Measurements from ENCODE around the gene CD2.

CD2 gene

GRCh38 chr1:116760996-116761665 lies 6.9 kb downstream of the CD2 start:
- peak overlapping the region; percentile 87 for H3K4me3 Mint-ChIP-seq
- H3K36me3 Mint-ChIP-seq (ENCODE audit: low read depth): peaks cover 94% of the 10 kb centered on the region
- H3K27ac Mint-ChIP-seq: peak overlapping the region; percentile 99
- H3K27me3 Mint-ChIP-seq (ENCODE audit: low read depth): no peaks in the 10 kb centered on the region
- peaks cover 60% of the 10 kb centered on the region for H3K4me1 Mint-ChIP-seq (ENCODE audit: low read depth)
- no peaks in the 10 kb centered on the region for H3K9me3 Mint-ChIP-seq

- peak overlapping the region; percentile 99 for H3K27ac Mint-ChIP-seq
- no peaks in the 10 kb centered on the region for H3K9me3 Mint-ChIP-seq
- H3K36me3 Mint-ChIP-seq (ENCODE audit: low read depth): peaks cover 94% of the 10 kb centered on the region
- H3K27me3 Mint-ChIP-seq (ENCODE audit: low read depth): no peaks in the 10 kb centered on the region
- H3K4me3 Mint-ChIP-seq: peak overlapping the region; percentile 87
- H3K4me1 Mint-ChIP-seq (ENCODE audit: low read depth): peaks cover 71% of the 10 kb centered on the region
These were observed 8.1 kb downstream of the CD2 start for GRCh38 chr1:116762281-116762680.

GRCh38 chr1:116762781-116763115 lies 8.5 kb downstream of the CD2 start:
- Mint-ChIP-seq H3K27me3 (ENCODE audit: low read depth) (no peaks in the 10 kb centered on the region), H3K4me1 (ENCODE audit: low read depth) (peaks cover 75% of the 10 kb centered on the region), H3K27ac (peak overlapping the region; percentile 99), H3K9me3 (no peaks in the 10 kb centered on the region), H3K4me3 (peak overlapping the region; percentile 87), H3K36me3 (ENCODE audit: low read depth) (peaks cover 95% of the 10 kb centered on the region)

GRCh38 chr1:116763116-116763786 lies 9.0 kb downstream of the CD2 start:
- Mint-ChIP-seq H3K9me3 (no peaks in the 10 kb centered on the region), H3K27ac (peak overlapping the region; percentile 99), H3K27me3 (ENCODE audit: low read depth) (no peaks in the 10 kb centered on the region), H3K4me1 (ENCODE audit: low read depth) (peaks cover 80% of the 10 kb centered on the region), H3K4me3 (peak overlapping the region; percentile 87), H3K36me3 (ENCODE audit: low read depth) (peaks cover 96% of the 10 kb centered on the region)

- Mint-ChIP-seq H3K27ac (peak overlapping the region; percentile 99), H3K36me3 (ENCODE audit: low read depth) (peaks cover 97% of the 10 kb centered on the region), H3K4me1 (ENCODE audit: low read depth) (peaks cover 86% of the 10 kb centered on the region), H3K4me3 (peak overlapping the region; percentile 87), H3K27me3 (ENCODE audit: low read depth) (no peaks in the 10 kb centered on the region), H3K9me3 (no peaks in the 10 kb centered on the region)
These were observed 9.7 kb downstream of the CD2 start for GRCh38 chr1:116763787-116764465.

GRCh38 chr1:116764466-116764898 lies 10.3 kb downstream of the CD2 start:
- Mint-ChIP-seq H3K9me3 (no peaks in the 10 kb centered on the region), H3K4me1 (ENCODE audit: low read depth) (peaks cover 87% of the 10 kb centered on the region), H3K36me3 (ENCODE audit: low read depth) (peaks cover 97% of the 10 kb centered on the region), H3K27me3 (ENCODE audit: low read depth) (no peaks in the 10 kb centered on the region), H3K4me3 (peak overlapping the region; percentile 87), H3K27ac (peak overlapping the region; percentile 99)

GRCh38 chr1:116764906-116765862 lies 11.0 kb downstream of the CD2 start:
- Mint-ChIP-seq H3K27ac (peak overlapping the region; percentile 99), H3K4me1 (ENCODE audit: low read depth) (peaks cover 88% of the 10 kb centered on the region), H3K27me3 (ENCODE audit: low read depth) (no peaks in the 10 kb centered on the region), H3K9me3 (no peaks in the 10 kb centered on the region), H3K4me3 (peak overlapping the region; percentile 87), H3K36me3 (ENCODE audit: low read depth) (peaks cover 94% of the 10 kb centered on the region)

GRCh38 chr1:116765962-116766361 lies 11.7 kb downstream of the CD2 start:
- peak overlapping the region; percentile 31 for H3K4me3 Mint-ChIP-seq
- no peaks in the 10 kb centered on the region for H3K27me3 Mint-ChIP-seq (ENCODE audit: low read depth)
- H3K4me1 Mint-ChIP-seq (ENCODE audit: low read depth): peaks cover 89% of the 10 kb centered on the region
- H3K27ac Mint-ChIP-seq: peak overlapping the region; percentile 99
- H3K36me3 Mint-ChIP-seq (ENCODE audit: low read depth): peaks cover 89% of the 10 kb centered on the region
- no peaks in the 10 kb centered on the region for H3K9me3 Mint-ChIP-seq

- Mint-ChIP-seq H3K9me3 (no peaks in the 10 kb centered on the region), H3K4me3 (peak overlapping the region; percentile 67), H3K36me3 (ENCODE audit: low read depth) (peaks cover 80% of the 10 kb centered on the region), H3K27ac (peak overlapping the region; percentile 99), H3K27me3 (ENCODE audit: low read depth) (no peaks in the 10 kb centered on the region), H3K4me1 (ENCODE audit: low read depth) (peaks cover 89% of the 10 kb centered on the region)
These were observed 12.6 kb downstream of the CD2 start for GRCh38 chr1:116766616-116767469.

GRCh38 chr1:116767782-116768382 lies 13.7 kb downstream of the CD2 start:
- Mint-ChIP-seq H3K4me1 (ENCODE audit: low read depth) (peaks cover 89% of the 10 kb centered on the region), H3K27ac (peak overlapping the region; percentile 99), H3K27me3 (ENCODE audit: low read depth) (no peaks in the 10 kb centered on the region), H3K9me3 (peaks cover 2% of the 10 kb centered on the region), H3K4me3 (peak overlapping the region; percentile 63), H3K36me3 (ENCODE audit: low read depth) (peaks cover 72% of the 10 kb centered on the region)

GRCh38 chr1:116768416-116769103 lies 14.3 kb downstream of the CD2 start:
- Mint-ChIP-seq H3K27me3 (ENCODE audit: low read depth) (no peaks in the 10 kb centered on the region), H3K9me3 (peaks cover 9% of the 10 kb centered on the region), H3K36me3 (ENCODE audit: low read depth) (peaks cover 69% of the 10 kb centered on the region), H3K4me3 (peak overlapping the region; percentile 63), H3K4me1 (ENCODE audit: low read depth) (peaks cover 86% of the 10 kb centered on the region), H3K27ac (peak overlapping the region; percentile 99)

- H3K27ac Mint-ChIP-seq: peak overlapping the region; percentile 99
- H3K27me3 Mint-ChIP-seq (ENCODE audit: low read depth): no peaks in the 10 kb centered on the region
- H3K4me1 Mint-ChIP-seq (ENCODE audit: low read depth): peaks cover 81% of the 10 kb centered on the region
- peak overlapping the region; percentile 63 for H3K4me3 Mint-ChIP-seq
- H3K9me3 Mint-ChIP-seq: peaks cover 12% of the 10 kb centered on the region
- peaks cover 63% of the 10 kb centered on the region for H3K36me3 Mint-ChIP-seq (ENCODE audit: low read depth)
These were observed 14.8 kb downstream of the CD2 start for GRCh38 chr1:116769104-116769452.

- Mint-ChIP-seq H3K4me3 (peak overlapping the region; percentile 63), H3K27ac (peak overlapping the region; percentile 99), H3K36me3 (ENCODE audit: low read depth) (peaks cover 63% of the 10 kb centered on the region), H3K27me3 (ENCODE audit: low read depth) (no peaks in the 10 kb centered on the region), H3K4me1 (ENCODE audit: low read depth) (peaks cover 79% of the 10 kb centered on the region), H3K9me3 (peaks cover 17% of the 10 kb centered on the region)
These were observed 15.3 kb downstream of the CD2 start for GRCh38 chr1:116769561-116769977.
